Parathyroid adenoma (tissue), 2 donors: ENCODE measurements around the gene NR5A1.

Source experiments
- H2AFZ ChIP-seq: fragments of 300-600 bp; sonication (generic); one replicate; pipeline ENCODE4 v1.7.0; 2017; ENCODE audit warnings: antibody characterized with exemption, mild to moderate bottlenecking
- H3K27ac ChIP-seq: fragments of 300-600 bp; sonication (generic); one replicate; pipeline ENCODE4 v1.7.0; 2017
- H3K27me3 ChIP-seq: fragments of 300-600 bp; sonication (generic); one replicate; pipeline ENCODE4 v1.7.0; 2017; ENCODE audit warnings: low read length; ENCODE audit not compliant: control insufficient read depth, insufficient read depth
- H3K36me3 ChIP-seq: fragments of 300-600 bp; sonication (generic); one replicate; pipeline ENCODE4 v1.7.0; 2017; ENCODE audit warnings: low read length; ENCODE audit not compliant: control insufficient read depth, insufficient read depth
- H3K4me1 ChIP-seq: fragments of 300-600 bp; sonication (generic); one replicate; pipeline ENCODE4 v1.7.0; 2017; ENCODE audit warnings: control low read depth
- H3K4me2 ChIP-seq: fragments of 300-600 bp; sonication (generic); one replicate; pipeline ENCODE4 v1.7.0; 2017; ENCODE audit warnings: low read length
- H3K4me3 ChIP-seq: fragments of 300-600 bp; sonication (generic); one replicate; pipeline ENCODE4 v1.7.0; 2017; ENCODE audit warnings: low read depth, low read length
- H3K79me2 ChIP-seq: fragments of 300-600 bp; sonication (generic); one replicate; pipeline ENCODE4 v1.7.0; 2017; ENCODE audit warnings: control low read depth
- H3K9ac ChIP-seq: fragments of 300-600 bp; sonication (generic); one replicate; pipeline ENCODE4 v1.7.0; 2017; ENCODE audit warnings: mild to moderate bottlenecking
- H3K9me3 ChIP-seq: fragments of 300-600 bp; sonication (generic); one replicate; pipeline ENCODE4 v1.7.0; 2017; ENCODE audit warnings: low read length; ENCODE audit not compliant: control insufficient read depth
- CTCF ChIP-seq: fragments of 300-600 bp; sonication (generic); IDR thresholded peaks from one replicate; pipeline ENCODE4 v1.7.0; 2017; ENCODE audit warnings: antibody characterized with exemption, mild to moderate bottlenecking
- donor health status: primary hyperparathyroidism.

Gene NR5A1

GRCh38 chr9:124498499-124499146, 8.6 kb downstream of the NR5A1 start:
- H3K4me3 ChIP-seq: no peak overlapping the region
- H3K27me3 ChIP-seq: peaks cover 3% of the 10 kb centered on the region
- H3K4me2 ChIP-seq: no peak overlapping the region
- H3K4me1 ChIP-seq: no peaks in the 10 kb centered on the region
- TF ChIP-seq CTCF: no peak
- no peak overlapping the region for H2AFZ ChIP-seq
- H3K9ac ChIP-seq: no peak overlapping the region
- H3K36me3 ChIP-seq: no peaks in the 10 kb centered on the region
- H3K9me3 ChIP-seq: no peaks in the 10 kb centered on the region
- no peak overlapping the region for H3K27ac ChIP-seq
- H3K79me2 ChIP-seq: no peaks in the 10 kb centered on the region

GRCh38 chr9:124498040-124498439, 9.2 kb downstream of the NR5A1 start:
- no peak overlapping the region for H3K27ac ChIP-seq
- no peaks in the 10 kb centered on the region for H3K79me2 ChIP-seq
- TF ChIP-seq CTCF: no peak
- H3K4me2 ChIP-seq: no peak overlapping the region
- H3K36me3 ChIP-seq: no peaks in the 10 kb centered on the region
- H3K9ac ChIP-seq: no peak overlapping the region
- H3K4me1 ChIP-seq: no peaks in the 10 kb centered on the region
- H3K4me3 ChIP-seq: no peak overlapping the region
- H3K27me3 ChIP-seq: no peaks in the 10 kb centered on the region
- H3K9me3 ChIP-seq: no peaks in the 10 kb centered on the region
- no peak overlapping the region for H2AFZ ChIP-seq

- Histone ChIP-seq H3K9me3 (no peaks in the 10 kb centered on the region), H3K36me3 (no peaks in the 10 kb centered on the region), H3K4me1 (no peaks in the 10 kb centered on the region), H3K4me2 (no peak overlapping the region), H3K4me3 (no peak overlapping the region), H3K27ac (no peak overlapping the region), H3K9ac (no peak overlapping the region), H3K27me3 (no peaks in the 10 kb centered on the region), H3K79me2 (no peaks in the 10 kb centered on the region), H2AFZ (no peak overlapping the region)
- TF ChIP-seq CTCF: no peak
Measured at GRCh38 chr9:124497441-124497840, 9.8 kb downstream of the NR5A1 start.

- Histone ChIP-seq H3K4me1 (no peaks in the 10 kb centered on the region), H3K4me3 (no peak overlapping the region), H3K9me3 (no peaks in the 10 kb centered on the region), H2AFZ (no peak overlapping the region), H3K36me3 (no peaks in the 10 kb centered on the region), H3K4me2 (no peak overlapping the region), H3K9ac (no peak overlapping the region), H3K79me2 (no peaks in the 10 kb centered on the region), H3K27ac (no peak overlapping the region), H3K27me3 (no peaks in the 10 kb centered on the region)
- TF ChIP-seq CTCF: no peak
Measured at GRCh38 chr9:124496463-124496862, 10.7 kb downstream of the NR5A1 start.

- Histone ChIP-seq H3K4me1 (no peaks in the 10 kb centered on the region), H3K27me3 (no peaks in the 10 kb centered on the region), H3K36me3 (no peaks in the 10 kb centered on the region), H2AFZ (no peak overlapping the region), H3K27ac (no peak overlapping the region), H3K4me3 (no peak overlapping the region), H3K9me3 (no peaks in the 10 kb centered on the region), H3K4me2 (no peak overlapping the region), H3K9ac (no peak overlapping the region), H3K79me2 (no peaks in the 10 kb centered on the region)
- no peak for TF ChIP-seq CTCF
Measured at GRCh38 chr9:124496075-124496449, 11.1 kb downstream of the NR5A1 start.
